Panc1 (cell line): ENCODE measurements around the gene CFL2. TPM values are rescaled to one million over a fixed set of nuclear protein-coding genes. Genes with fewer than 3 reads are reported as not detected.

Source experiments
- ATAC-seq: fragments of 200-7000 bp; cut with Tn5 transposase; 2 replicates; pipeline ENCODE4 v1.9.1; 2020; ENCODE audit warnings: mild to moderate bottlenecking, moderate library complexity
- BruUV-seq: library from RNA; stranded (reverse); fragments of 400-500 nt; replicated peaks from 2 replicates; lab custom pipeline; 2021; lab: Mats Ljungman, UMichigan
- CTCF ChIA-PET: fragments of 300-600 bp; sonication (Branson Sonifier 250); formaldehyde crosslinking; loops from one replicate; lab custom pipeline; 2022; ENCODE audit warnings: antibody characterized with exemption; lab: Charles Lee
- POLR2A ChIA-PET: fragments of 300-600 bp; sonication (Branson Sonifier 250); formaldehyde crosslinking; loops from one replicate; lab custom pipeline; 2022; ENCODE audit warnings: antibody characterized with exemption; lab: Charles Lee
- DNase-seq: peaks from one replicate; pipeline ENCODE4 v3.0.0-alpha.2; 2010; ENCODE audit warnings: low read depth, low spot score
- H3K27ac ChIP-seq: 2 replicates; pipeline ENCODE4 v1.5.1; 2011; ENCODE audit warnings: mild to moderate bottlenecking, low read length, inconsistent platforms
- H3K27me3 ChIP-seq: fragments of 200-500 bp; sonication (Bioruptor generic); 2 replicates; pipeline ENCODE4 v1.6.0; 2014; ENCODE audit warnings: low read length, inconsistent platforms; ENCODE audit not compliant: control insufficient read depth, insufficient read depth
- H3K36me3 ChIP-seq: fragments of 200-500 bp; sonication (Bioruptor generic); 2 replicates; pipeline ENCODE4 v1.5.1; 2014; ENCODE audit warnings: inconsistent platforms, mild to moderate bottlenecking, low read length, moderate library complexity; ENCODE audit not compliant: control insufficient read depth, insufficient read depth
- H3K4me1 ChIP-seq: 2 replicates; pipeline ENCODE4 v1.5.1; 2011; ENCODE audit warnings: inconsistent platforms, mild to moderate bottlenecking, low read length, moderate library complexity; ENCODE audit not compliant: control insufficient read depth, insufficient read depth
- H3K4me3 ChIP-seq, 2 experiments: 2 replicates each; pipeline ENCODE4 v1.5.1; 2011 to 2012; ENCODE audit warnings: low read depth in 2 of 2, low read length in 2 of 2, mild to moderate bottlenecking in 2 of 2, inconsistent platforms in 1 of 2, moderate library complexity in 1 of 2
- H3K9me3 ChIP-seq: fragments of 200-500 bp; sonication (Bioruptor generic); 2 replicates; pipeline ENCODE4 v1.5.1; 2014; ENCODE audit warnings: low read depth, mild to moderate bottlenecking, inconsistent platforms, low read length, moderate library complexity; ENCODE audit not compliant: control insufficient read depth, insufficient read depth
- POLR2AphosphoS5 ChIP-seq: IDR thresholded peaks from 2 replicates; pipeline ENCODE4 v1.6.1; 2012; ENCODE audit warnings: mild to moderate bottlenecking, low read depth, low read length, moderate library complexity
- REST ChIP-seq, 2 experiments: IDR thresholded peaks; 2 replicates each; pipeline ENCODE4 v1.6.1; 2011 to 2012; ENCODE audit warnings: low read depth in 2 of 2, control low read depth in 1 of 2, low read length in 1 of 2, mild to moderate bottlenecking in 1 of 2, moderate library complexity in 1 of 2; ENCODE audit not compliant: insufficient read depth in 1 of 2
- SIN3A ChIP-seq: IDR thresholded peaks from 2 replicates; pipeline ENCODE4 v1.6.1; 2012; ENCODE audit warnings: low read depth, mild to moderate bottlenecking, low read length, moderate library complexity, borderline replicate concordance; ENCODE audit not compliant: insufficient read depth
- TCF7L2 ChIP-seq: IDR thresholded peaks from 2 replicates; pipeline ENCODE4 v1.6.1; 2011; ENCODE audit warnings: mild to moderate bottlenecking, low read depth, low read length, inconsistent platforms
- in situ Hi-C: cut with HindIII; loops from 2 replicates; pipeline ENCODE4 v1.10.0; 2016; ENCODE audit warnings: low sequenced_read_pairs, low pct_unique_long_range_greater_than_20kb
- intact Hi-C: fragments of 100-400 bp; cut with micrococcal nuclease; formaldehyde crosslinking; loops from one replicate; pipeline ENCODE4 v1.10.0; 2022; ENCODE audit not compliant: unreplicated experiment
- total RNA-seq: library from RNA; stranded (reverse); gene quantifications from one replicate; pipeline ENCODE4 v1.2.1, GENCODE V29; 2021; ENCODE audit not compliant: unreplicated experiment
- TF ChIP-seq, protein P1 (sequence below): fragments of 450-650 bp; IDR thresholded peaks from 2 replicates; pipeline ENCODE4 v1.5.1; 2017; ENCODE audit warnings: mild to moderate bottlenecking

CFL2 gene
- total RNA-seq, 1 experiment from 2014 or later: 79.7 TPM

DNA sequence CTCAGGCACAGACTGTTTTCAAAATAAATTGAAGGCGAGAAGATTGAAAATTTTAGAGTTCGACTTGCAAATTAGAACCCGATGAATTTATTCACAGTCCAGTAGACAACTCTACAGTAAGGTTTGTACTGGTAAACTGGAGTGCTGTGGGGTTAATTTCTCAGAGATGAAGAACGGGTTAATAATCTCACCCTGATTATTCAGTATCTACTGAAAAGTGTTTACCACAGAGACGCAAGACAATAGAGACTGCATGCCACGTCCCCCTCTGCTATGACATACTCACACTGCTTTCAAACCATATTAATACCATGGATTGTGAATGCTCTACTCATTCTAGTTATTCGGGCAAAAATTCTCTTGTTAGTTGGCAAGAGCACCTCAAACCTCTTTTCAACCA, 36.1 kb downstream of the CFL2 start:
- intact Hi-C loops (no loop called here), in situ Hi-C loops (no loop called here)
- no peak for DNase-seq
- no peaks in the 10 kb centered on the region for H3K36me3 ChIP-seq
- peak; percentile 33; the same call in 1 of the 2 replicates for ATAC-seq
- H3K4me1 ChIP-seq: peaks cover 22% of the 10 kb centered on the region
- no peaks in the 10 kb centered on the region for H3K27me3 ChIP-seq
- peak overlapping the region in 1 of 2 experiments; percentile 10; a peak in 1 of 4 replicates for H3K4me3 ChIP-seq
- no peak for TF ChIP-seq REST (IDR thresholded peaks at IDR 0.05; ENCODE audit: insufficient read depth in 1 of 2, low read depth in 2 of 2, low read length in 1 of 2)
- TF ChIP-seq POLR2AphosphoS5: no peak
- no peak for TF ChIP-seq SIN3A
- TF ChIP-seq, protein P1, sequence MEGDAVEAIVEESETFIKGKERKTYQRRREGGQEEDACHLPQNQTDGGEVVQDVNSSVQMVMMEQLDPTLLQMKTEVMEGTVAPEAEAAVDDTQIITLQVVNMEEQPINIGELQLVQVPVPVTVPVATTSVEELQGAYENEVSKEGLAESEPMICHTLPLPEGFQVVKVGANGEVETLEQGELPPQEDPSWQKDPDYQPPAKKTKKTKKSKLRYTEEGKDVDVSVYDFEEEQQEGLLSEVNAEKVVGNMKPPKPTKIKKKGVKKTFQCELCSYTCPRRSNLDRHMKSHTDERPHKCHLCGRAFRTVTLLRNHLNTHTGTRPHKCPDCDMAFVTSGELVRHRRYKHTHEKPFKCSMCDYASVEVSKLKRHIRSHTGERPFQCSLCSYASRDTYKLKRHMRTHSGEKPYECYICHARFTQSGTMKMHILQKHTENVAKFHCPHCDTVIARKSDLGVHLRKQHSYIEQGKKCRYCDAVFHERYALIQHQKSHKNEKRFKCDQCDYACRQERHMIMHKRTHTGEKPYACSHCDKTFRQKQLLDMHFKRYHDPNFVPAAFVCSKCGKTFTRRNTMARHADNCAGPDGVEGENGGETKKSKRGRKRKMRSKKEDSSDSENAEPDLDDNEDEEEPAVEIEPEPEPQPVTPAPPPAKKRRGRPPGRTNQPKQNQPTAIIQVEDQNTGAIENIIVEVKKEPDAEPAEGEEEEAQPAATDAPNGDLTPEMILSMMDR: no peak
- TF ChIP-seq TCF7L2: no peak
- CTCF ChIA-PET: no interaction called here
- no peaks in the 10 kb centered on the region for H3K9me3 ChIP-seq
- peak overlapping the region; percentile 87 for H3K27ac ChIP-seq
- POLR2A ChIA-PET: no interaction called here
- BruUV-seq: no TSS peak

- H3K4me3 ChIP-seq: no peak overlapping the region
- intact Hi-C loops (no loop called here), in situ Hi-C loops (no loop called here)
- TF ChIP-seq SIN3A: no peak
- no peak for TF ChIP-seq REST (IDR thresholded peaks at IDR 0.05; ENCODE audit: insufficient read depth in 1 of 2, low read depth in 2 of 2, low read length in 1 of 2)
- TF ChIP-seq TCF7L2: no peak
- no peak for TF ChIP-seq POLR2AphosphoS5
- TF ChIP-seq, protein P1: no peak
- DNase-seq (no peak), ATAC-seq (no peak)
- peak overlapping the region; percentile 87 for H3K27ac ChIP-seq
- peaks cover 22% of the 10 kb centered on the region for H3K4me1 ChIP-seq
- H3K9me3 ChIP-seq: no peaks in the 10 kb centered on the region
- ChIA-PET POLR2A (no interaction called here), CTCF (no interaction called here)
- no peaks in the 10 kb centered on the region for H3K27me3 ChIP-seq
- H3K36me3 ChIP-seq: no peaks in the 10 kb centered on the region
- no TSS peak for BruUV-seq
Measured at GRCh38 chr14:34676516-34677211, 37.7 kb downstream of the CFL2 start.
